ENCODE data around the gene BMP6. TPM values are rescaled to one million over a fixed set of nuclear protein-coding genes. Genes with fewer than 3 reads are reported as not detected.

Gene BMP6
- total and polyA plus RNA-seq, 12 donors: 0.59 to 4.1 (median 2.6) TPM

GRCh38 chr6:7919871-7920270 is 194.0 kb downstream of the BMP6 start:
- Histone ChIP-seq H3K27ac (no peak overlapping the region), H3K27me3 (peaks cover 0 to 6% (median 0%) of the 10 kb centered on the region in 7 donors), H3K4me1 (peaks cover 0 to 9% (median 0%) of the 10 kb centered on the region in 9 donors), H3K4me3 (no peak overlapping the region), H3K9me3 (peaks cover 0 to 5% (median 0%) of the 10 kb centered on the region in 11 donors), H3K36me3 (no peaks in the 10 kb centered on the region)
- TF ChIP-seq, protein P1, sequence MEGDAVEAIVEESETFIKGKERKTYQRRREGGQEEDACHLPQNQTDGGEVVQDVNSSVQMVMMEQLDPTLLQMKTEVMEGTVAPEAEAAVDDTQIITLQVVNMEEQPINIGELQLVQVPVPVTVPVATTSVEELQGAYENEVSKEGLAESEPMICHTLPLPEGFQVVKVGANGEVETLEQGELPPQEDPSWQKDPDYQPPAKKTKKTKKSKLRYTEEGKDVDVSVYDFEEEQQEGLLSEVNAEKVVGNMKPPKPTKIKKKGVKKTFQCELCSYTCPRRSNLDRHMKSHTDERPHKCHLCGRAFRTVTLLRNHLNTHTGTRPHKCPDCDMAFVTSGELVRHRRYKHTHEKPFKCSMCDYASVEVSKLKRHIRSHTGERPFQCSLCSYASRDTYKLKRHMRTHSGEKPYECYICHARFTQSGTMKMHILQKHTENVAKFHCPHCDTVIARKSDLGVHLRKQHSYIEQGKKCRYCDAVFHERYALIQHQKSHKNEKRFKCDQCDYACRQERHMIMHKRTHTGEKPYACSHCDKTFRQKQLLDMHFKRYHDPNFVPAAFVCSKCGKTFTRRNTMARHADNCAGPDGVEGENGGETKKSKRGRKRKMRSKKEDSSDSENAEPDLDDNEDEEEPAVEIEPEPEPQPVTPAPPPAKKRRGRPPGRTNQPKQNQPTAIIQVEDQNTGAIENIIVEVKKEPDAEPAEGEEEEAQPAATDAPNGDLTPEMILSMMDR (IDR thresholded peaks at IDR 0.05): no peak
- 65 to 70% methylated on average over 8 of the region's 8 CpGs for WGBS, 2 donors
- ATAC-seq: no peak
- DNase-seq: no peak
- intact Hi-C loops (cut with DNase I): loop anchor here in 5 of 10 donors (10.0 kb wide), 5 partner anchors 55 to 195 kb away; partner anchors contain the start of genes BLOC1S5 (in 1 of the 5) and BMP6 (in 1 of the 5)

GRCh38 chr6:7920425-7920824 is 194.5 kb downstream of the BMP6 start:
- TF ChIP-seq, protein P1 (IDR thresholded peaks at IDR 0.05): no peak
- ATAC-seq (no peak), DNase-seq (no peak)
- Histone ChIP-seq H3K27me3 (peaks cover 0 to 6% (median 0%) of the 10 kb centered on the region in 7 donors), H3K4me3 (no peak overlapping the region), H3K4me1 (peaks cover 0 to 7% (median 0%) of the 10 kb centered on the region in 9 donors), H3K27ac (no peak overlapping the region), H3K36me3 (no peaks in the 10 kb centered on the region), H3K9me3 (peaks cover 0 to 10% (median 0%) of the 10 kb centered on the region in 11 donors)
- intact Hi-C loops (cut with DNase I): no loop called here
- WGBS, 2 donors: 80 to 84% methylated on average over 2 of the region's 2 CpGs

- Histone ChIP-seq H3K4me1 (peaks cover 0 to under 1% (median 0%) of the 10 kb centered on the region in 9 donors), H3K4me3 (no peak overlapping the region), H3K27me3 (peaks cover 0 to 6% (median 0%) of the 10 kb centered on the region in 7 donors), H3K9me3 (peaks cover 0 to 17% (median 5%) of the 10 kb centered on the region in 11 donors), H3K36me3 (no peaks in the 10 kb centered on the region), H3K27ac (no peak overlapping the region)
- TF ChIP-seq, protein P1 (IDR thresholded peaks at IDR 0.05): no peak
- intact Hi-C loops (cut with DNase I): no loop called here
- no peak for DNase-seq
- no peak for ATAC-seq
- 66% methylated on average over 4 of the region's 4 CpGs for WGBS, 2 donors
Observed at GRCh38 chr6:7921046-7921445, 195.1 kb downstream of the BMP6 start.

DNA sequence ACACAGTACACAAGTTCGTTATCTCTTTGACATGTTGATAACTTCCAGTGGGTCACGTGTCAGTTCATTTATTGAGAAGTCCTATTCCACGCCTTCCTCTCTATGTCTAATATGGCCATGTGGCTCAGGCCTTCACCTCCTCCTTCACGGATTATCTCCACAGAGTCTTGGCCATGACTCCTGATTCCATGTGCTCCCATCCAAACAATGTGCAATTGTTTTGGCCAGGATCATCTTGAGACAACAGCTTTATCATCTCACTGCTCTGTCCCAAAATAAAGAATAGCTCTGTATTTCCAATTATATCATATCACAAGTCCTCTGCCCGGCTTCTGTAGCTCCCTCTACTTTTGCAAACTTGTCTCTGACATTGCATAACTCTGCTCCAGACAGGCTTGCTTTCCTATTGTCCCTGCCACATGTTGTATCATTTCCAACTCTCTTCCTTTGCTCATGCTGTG is 195.8 kb downstream of the BMP6 start:
- TF ChIP-seq, protein P1 (IDR thresholded peaks at IDR 0.05): no peak
- intact Hi-C loops (cut with DNase I): no loop called here
- Histone ChIP-seq H3K36me3 (no peaks in the 10 kb centered on the region), H3K4me1 (no peaks in the 10 kb centered on the region), H3K27ac (no peak overlapping the region), H3K9me3 (peaks cover 0 to 19% (median 5%) of the 10 kb centered on the region in 11 donors), H3K4me3 (no peak overlapping the region), H3K27me3 (peaks cover 0 to 6% (median 0%) of the 10 kb centered on the region in 7 donors)
- WGBS, 2 donors: 52 to 59% methylated on average over 5 of the region's 5 CpGs
- DNase-seq (no peak), ATAC-seq (peak in 4 of 8 donors; percentile 28 to 53 (median 34))

All from heart right ventricle (tissue), 16 donors.